ENCODE measurements around the gene ACER3. TPM values are rescaled to one million over a fixed set of nuclear protein-coding genes. Genes with fewer than 3 reads are reported as not detected.
"Not testable (repeated sequence)": the region's sequence is repeated elsewhere in the genome, so short reads cannot be mapped to it uniquely, and the experiment has no call there.

The ACER3 gene
- total RNA-seq, 1 donor from 2014 or later, result 12.4 TPM

DNA sequence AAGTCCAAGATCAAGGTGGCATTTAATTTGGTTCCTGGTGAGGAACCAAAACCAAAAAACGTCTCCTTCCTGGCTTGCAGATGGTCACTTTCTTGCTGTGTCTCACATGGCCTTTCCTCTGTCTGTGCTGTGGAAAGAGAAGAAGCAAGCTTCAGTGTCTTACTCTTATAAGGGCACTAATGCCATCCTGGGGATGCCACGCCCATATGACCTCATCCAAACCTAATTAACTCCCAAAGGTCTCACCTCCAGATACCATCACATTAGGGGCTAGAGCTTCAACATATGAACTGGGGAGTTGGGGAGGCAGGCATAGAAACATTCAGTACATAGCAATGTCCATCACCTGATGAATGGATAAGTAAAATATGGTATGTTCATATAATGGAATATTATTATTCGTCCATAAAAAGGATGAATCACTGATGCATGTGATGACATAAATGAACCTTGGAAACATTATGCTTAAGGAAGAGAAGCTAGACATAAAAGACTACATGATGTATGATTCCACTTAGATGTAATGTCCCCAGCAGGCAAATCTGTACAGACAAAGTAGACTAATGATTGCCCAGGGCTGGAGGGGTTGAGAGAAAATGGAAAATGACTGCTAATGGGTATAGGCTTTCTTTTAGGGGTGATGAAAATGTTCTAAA lies 94.9 kb downstream of the ACER3 start:
- Histone ChIP-seq H3K27me3 (ENCODE audit: control insufficient read depth, insufficient read depth, low read length) (no peaks in the 10 kb centered on the region), H3K4me3 (ENCODE audit: low read depth, low read length) (no peak overlapping the region), H3K36me3 (ENCODE audit: control insufficient read depth, insufficient read depth, low read length) (no peaks in the 10 kb centered on the region)
- DNase-seq (ENCODE audit: low read depth), result peak; percentile 21
- FAIRE-seq, result no peak
- TF ChIP-seq, protein P1, sequence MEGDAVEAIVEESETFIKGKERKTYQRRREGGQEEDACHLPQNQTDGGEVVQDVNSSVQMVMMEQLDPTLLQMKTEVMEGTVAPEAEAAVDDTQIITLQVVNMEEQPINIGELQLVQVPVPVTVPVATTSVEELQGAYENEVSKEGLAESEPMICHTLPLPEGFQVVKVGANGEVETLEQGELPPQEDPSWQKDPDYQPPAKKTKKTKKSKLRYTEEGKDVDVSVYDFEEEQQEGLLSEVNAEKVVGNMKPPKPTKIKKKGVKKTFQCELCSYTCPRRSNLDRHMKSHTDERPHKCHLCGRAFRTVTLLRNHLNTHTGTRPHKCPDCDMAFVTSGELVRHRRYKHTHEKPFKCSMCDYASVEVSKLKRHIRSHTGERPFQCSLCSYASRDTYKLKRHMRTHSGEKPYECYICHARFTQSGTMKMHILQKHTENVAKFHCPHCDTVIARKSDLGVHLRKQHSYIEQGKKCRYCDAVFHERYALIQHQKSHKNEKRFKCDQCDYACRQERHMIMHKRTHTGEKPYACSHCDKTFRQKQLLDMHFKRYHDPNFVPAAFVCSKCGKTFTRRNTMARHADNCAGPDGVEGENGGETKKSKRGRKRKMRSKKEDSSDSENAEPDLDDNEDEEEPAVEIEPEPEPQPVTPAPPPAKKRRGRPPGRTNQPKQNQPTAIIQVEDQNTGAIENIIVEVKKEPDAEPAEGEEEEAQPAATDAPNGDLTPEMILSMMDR (IDR thresholded peaks at IDR 0.05; ENCODE audit: insufficient read depth, low read length, severe bottlenecking), result no peak

DNA sequence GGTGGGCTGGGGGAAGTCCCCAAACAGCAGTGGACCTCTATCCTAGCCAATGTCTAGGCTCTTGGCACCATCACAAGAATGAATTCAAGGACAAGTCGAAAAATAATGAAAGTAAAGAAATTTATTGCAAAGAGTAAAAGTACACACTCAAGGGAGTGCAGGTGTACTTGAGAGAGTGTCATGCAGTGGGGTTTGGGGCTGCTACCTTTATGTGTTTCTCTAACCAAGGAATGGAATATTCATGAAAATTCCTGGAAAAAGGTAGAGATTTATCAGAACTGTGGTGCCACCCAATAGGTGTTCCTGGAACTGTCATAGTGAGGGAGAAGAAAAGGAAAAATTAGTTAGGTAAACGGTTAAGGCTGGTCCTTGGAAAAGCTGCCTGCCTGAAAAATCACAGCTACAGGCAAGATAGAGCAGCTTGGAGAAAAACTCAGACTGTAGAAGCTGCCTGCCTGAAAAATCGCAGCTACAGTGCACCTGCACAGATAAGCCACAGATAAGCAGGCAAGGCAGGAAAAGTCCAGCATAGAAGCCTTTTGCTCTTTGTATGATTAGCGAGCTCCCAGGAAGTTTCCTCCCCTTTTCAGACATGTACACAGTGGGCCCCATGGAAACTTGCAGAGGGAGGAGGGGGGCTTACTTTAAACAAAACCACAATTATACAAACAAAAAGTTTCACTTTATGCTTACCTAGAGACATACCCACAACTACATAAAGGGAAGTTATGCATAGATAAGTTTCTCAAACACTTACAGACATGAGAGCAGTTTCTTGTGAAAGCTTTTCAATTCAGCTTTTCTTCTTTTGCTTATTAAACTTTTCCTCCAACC lies 102.1 kb downstream of the ACER3 start:
- Histone ChIP-seq H3K4me3 (ENCODE audit: low read depth, low read length) (no peak overlapping the region), H3K27me3 (ENCODE audit: control insufficient read depth, insufficient read depth, low read length) (no peaks in the 10 kb centered on the region), H3K36me3 (ENCODE audit: control insufficient read depth, insufficient read depth, low read length) (peaks cover 1% of the 10 kb centered on the region)
- FAIRE-seq, result no peak
- DNase-seq (ENCODE audit: low read depth), result no peak
- TF ChIP-seq, protein P1 (IDR thresholded peaks at IDR 0.05; ENCODE audit: insufficient read depth, low read length, severe bottlenecking), result no peak

DNA sequence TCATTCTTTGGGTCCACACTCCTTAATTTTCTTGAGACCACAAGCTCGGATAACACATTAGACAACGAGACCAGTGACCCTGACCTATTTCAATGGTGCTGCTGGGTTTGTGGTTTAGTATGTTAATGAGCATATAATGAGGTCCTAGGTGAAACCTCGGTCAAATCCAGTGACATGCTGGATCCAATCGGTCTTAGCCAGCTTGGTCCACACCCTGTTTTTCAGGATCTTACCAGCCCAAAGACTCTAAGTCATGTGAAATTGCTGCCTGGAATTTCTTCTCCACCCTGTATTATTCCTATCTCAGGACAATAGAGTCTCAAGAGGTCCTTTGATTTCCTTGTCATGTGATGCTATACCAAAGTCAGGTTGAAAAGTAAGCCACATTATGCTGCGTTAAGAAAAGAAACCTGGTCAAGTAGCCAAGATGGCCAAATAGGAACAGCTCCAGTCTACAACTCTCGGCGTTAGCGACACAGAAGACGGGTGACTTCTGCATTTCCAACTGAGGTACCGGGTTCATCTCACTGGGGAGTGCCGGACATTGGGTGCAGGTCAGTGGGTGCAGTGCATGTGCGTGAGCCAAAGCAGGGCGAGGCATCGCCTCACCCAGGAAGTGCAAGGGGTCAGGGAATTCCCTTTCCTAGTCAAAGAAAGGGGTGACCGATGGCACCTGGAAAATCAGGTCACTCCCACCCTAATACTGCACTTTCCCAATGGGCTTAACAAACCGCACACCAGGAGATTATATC lies 102.9 kb downstream of the ACER3 start:
- not testable (repeated sequence) for H3K36me3 ChIP-seq (ENCODE audit: control insufficient read depth, insufficient read depth, low read length); FAIRE-seq; H3K4me3 ChIP-seq (ENCODE audit: low read depth, low read length); H3K27me3 ChIP-seq (ENCODE audit: control insufficient read depth, insufficient read depth, low read length); DNase-seq (ENCODE audit: low read depth)

DNA sequence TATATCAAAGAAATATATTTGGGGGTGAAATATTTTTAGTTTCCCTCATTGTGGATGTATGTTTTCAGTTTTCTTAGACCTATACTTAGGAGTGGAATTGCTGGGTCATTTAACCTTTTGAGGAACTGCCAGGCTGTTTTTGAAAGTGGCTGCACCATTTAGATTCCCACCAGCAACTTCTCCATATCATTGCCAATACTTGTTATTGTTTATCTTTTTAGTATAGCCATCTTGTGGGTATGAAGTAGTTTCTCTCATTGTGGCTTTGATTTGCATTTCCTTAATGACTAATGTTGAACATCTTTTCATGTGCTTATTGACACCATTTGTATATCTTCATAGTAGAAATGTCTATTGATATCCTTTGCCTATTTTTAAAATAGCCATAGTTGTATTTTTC lies 111.3 kb downstream of the ACER3 start:
- DNase-seq (ENCODE audit: low read depth), result no peak
- TF ChIP-seq, protein P1 (IDR thresholded peaks at IDR 0.05; ENCODE audit: insufficient read depth, low read length, severe bottlenecking), result no peak
- Histone ChIP-seq H3K4me3 (ENCODE audit: low read depth, low read length) (no peak overlapping the region), H3K27me3 (ENCODE audit: control insufficient read depth, insufficient read depth, low read length) (no peaks in the 10 kb centered on the region), H3K36me3 (ENCODE audit: control insufficient read depth, insufficient read depth, low read length) (no peaks in the 10 kb centered on the region)
- no peak for FAIRE-seq

DNA sequence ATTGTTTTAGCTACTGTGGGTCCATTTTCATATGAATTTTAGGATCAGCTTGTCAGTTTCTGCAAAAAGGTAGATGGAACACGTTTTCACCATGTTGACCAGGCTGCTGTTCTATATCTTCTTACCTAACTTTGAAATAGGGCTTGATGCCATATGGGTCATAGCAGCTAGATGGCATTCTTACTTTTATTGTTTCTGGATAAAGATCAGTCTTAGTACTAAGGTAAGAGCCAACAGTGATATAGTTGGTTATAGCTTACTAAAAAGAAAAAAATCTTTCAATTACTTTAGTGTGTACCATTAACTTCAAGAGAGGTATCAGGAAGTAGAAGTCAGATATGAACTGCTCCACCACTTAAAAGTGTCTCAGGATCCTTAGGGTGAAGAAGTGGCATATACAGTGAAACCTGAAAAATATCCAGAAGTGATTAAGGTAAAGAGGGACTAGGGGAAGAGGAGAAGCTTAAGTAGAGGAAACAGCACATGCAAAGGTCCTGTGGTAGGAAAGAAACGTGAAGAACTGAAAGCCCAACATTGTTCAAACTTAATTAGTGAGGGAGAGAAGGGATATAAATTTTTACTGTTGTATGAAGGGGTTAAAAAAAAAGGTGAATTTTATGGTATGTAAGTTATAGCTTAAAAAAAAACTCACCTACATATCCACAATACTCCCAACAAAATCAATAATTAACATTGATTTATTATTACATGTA lies 113.6 kb downstream of the ACER3 start:
- Histone ChIP-seq H3K27me3 (ENCODE audit: control insufficient read depth, insufficient read depth, low read length) (no peaks in the 10 kb centered on the region), H3K4me3 (ENCODE audit: low read depth, low read length) (no peak overlapping the region), H3K36me3 (ENCODE audit: control insufficient read depth, insufficient read depth, low read length) (peaks cover 1% of the 10 kb centered on the region)
- FAIRE-seq (no peak), DNase-seq (ENCODE audit: low read depth) (no peak)
- TF ChIP-seq, protein P1 (IDR thresholded peaks at IDR 0.05; ENCODE audit: insufficient read depth, low read length, severe bottlenecking), result no peak

All from bronchial epithelial cell (primary cell).